RWPE2 (cell line): Measurements from ENCODE around the gene DCTD.

ENCODE experiments used
- ATAC-seq: fragments of 200-7000 bp; cut with Tn5 transposase; 3 replicates; pipeline ENCODE4 v1.9.1; 2021; ENCODE audit warnings: low read depth
- DNase-seq: peaks from one replicate; pipeline ENCODE4 v3.0.0-alpha.2; 2020; ENCODE audit warnings: low spot score
- H3K27ac ChIP-seq: fragments of 450-650 bp; 2 replicates; pipeline ENCODE4 v1.5.1; 2017; ENCODE audit warnings: mild to moderate bottlenecking; ENCODE audit not compliant: poor library complexity, severe bottlenecking
- H3K27me3 ChIP-seq: fragments of 250-450 bp; sonication (Bioruptor Pico); 2 replicates; pipeline ENCODE4 v1.5.1; 2021; ENCODE audit warnings: mild to moderate bottlenecking, moderate library complexity; ENCODE audit not compliant: insufficient read depth, poor library complexity, severe bottlenecking
- H3K36me3 ChIP-seq: fragments of 250-450 bp; sonication (Bioruptor Pico); 2 replicates; pipeline ENCODE4 v1.5.1; 2020; ENCODE audit warnings: low read depth, mild to moderate bottlenecking, moderate library complexity
- H3K4me1 ChIP-seq: fragments of 250-450 bp; sonication (Bioruptor Pico); 2 replicates; pipeline ENCODE4 v1.5.1; 2021; ENCODE audit warnings: mild to moderate bottlenecking, moderate library complexity; ENCODE audit not compliant: insufficient read depth, poor library complexity, severe bottlenecking
- H3K4me3 ChIP-seq: fragments of 250-450 bp; sonication (Bioruptor Pico); 2 replicates; pipeline ENCODE4 v1.5.1; 2021; ENCODE audit warnings: mild to moderate bottlenecking, moderate library complexity; ENCODE audit not compliant: severe bottlenecking
- H3K9me3 ChIP-seq: fragments of 250-450 bp; sonication (Bioruptor Pico); 2 replicates; pipeline ENCODE4 v1.5.1; 2021; ENCODE audit warnings: mild to moderate bottlenecking, moderate library complexity; ENCODE audit not compliant: severe bottlenecking
- CTCF ChIP-seq: fragments of 450-650 bp; IDR thresholded peaks from one replicate; pipeline ENCODE4 v1.5.1; 2017; ENCODE audit warnings: mild to moderate bottlenecking, moderate library complexity; ENCODE audit not compliant: poor library complexity, severe bottlenecking

The DCTD gene

DNA sequence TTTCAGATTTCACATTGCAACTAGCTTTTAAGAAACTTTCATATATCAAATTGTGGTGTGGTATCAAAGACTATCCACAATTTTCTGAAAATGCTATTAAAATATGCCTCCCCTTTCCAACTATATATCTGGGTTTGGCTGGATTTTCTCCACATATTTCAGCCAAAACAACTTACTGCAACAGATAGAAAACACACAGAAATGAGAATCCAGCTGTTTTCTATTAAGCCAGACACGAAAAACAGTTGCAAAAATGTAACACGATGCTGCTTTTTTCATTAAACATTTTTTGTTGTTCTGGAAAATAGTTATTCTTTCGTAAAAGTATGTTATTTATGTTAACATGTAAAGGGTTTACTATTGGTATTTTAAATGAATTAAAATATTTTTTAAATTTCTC, 33.1 kb downstream of the DCTD start:
- DNase-seq (no peak), ATAC-seq (no peak)
- Histone ChIP-seq H3K27ac (no peak overlapping the region), H3K4me1 (no peaks in the 10 kb centered on the region), H3K27me3 (no peaks in the 10 kb centered on the region), H3K9me3 (peaks cover 2% of the 10 kb centered on the region), H3K36me3 (peaks cover 37% of the 10 kb centered on the region), H3K4me3 (no peak overlapping the region)
- no peak for TF ChIP-seq CTCF

DNA sequence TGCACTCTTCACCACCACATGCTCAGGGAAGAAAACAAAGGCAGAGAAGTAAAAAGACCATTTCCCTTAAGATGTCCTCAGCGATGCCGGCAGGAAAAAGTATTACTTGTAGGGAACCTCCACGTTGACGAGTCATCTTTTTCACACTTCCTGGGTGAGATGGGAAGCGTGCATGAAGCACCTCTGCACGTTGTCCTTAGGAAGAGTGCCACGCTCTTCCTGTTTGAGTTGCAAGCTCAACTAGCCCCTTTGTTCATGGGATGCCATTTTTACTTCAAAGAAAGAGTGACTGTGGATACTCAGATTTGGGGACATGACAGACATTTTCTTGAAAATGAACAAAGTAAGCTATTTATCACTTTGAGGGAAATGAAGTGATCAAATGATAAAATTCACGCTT, 33.8 kb downstream of the DCTD start:
- Histone ChIP-seq H3K4me1 (no peaks in the 10 kb centered on the region), H3K36me3 (peaks cover 32% of the 10 kb centered on the region), H3K27me3 (no peaks in the 10 kb centered on the region), H3K9me3 (peaks cover 2% of the 10 kb centered on the region), H3K4me3 (no peak overlapping the region), H3K27ac (no peak overlapping the region)
- TF ChIP-seq CTCF, result no peak
- DNase-seq, result no peak
- no peak for ATAC-seq

DNA sequence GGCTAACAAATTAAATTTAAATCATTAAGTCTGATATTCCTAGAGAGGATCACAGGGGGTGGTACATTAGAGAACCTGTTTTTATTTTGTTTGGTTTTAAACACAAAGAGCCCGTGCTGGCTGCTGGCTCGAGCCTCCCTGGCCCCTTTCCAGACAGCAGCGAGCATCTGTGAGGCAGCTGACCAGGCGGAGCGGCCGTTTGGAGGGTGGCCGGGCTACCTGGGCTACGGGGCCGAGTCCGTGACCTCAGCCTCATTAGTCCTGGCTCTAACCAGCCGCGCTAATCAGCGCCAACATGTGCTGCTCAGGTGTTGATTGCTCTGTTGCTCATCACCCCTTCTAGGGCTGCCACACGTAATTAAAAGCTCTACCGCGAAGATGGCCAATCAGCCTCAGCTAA, 35.3 kb downstream of the DCTD start:
- H3K4me1 ChIP-seq, result no peaks in the 10 kb centered on the region
- ATAC-seq, result no peak
- no peak overlapping the region for H3K27ac ChIP-seq

GRCh38 chr4:182880387-182881356, 36.5 kb downstream of the DCTD start:
- no peak overlapping the region for H3K27ac ChIP-seq
- no peaks in the 10 kb centered on the region for H3K4me1 ChIP-seq
- no peak overlapping the region for H3K4me3 ChIP-seq
- peaks cover 23% of the 10 kb centered on the region for H3K36me3 ChIP-seq
- ATAC-seq (peak; percentile 62), DNase-seq (no peak)
- TF ChIP-seq CTCF, result no peak
- H3K27me3 ChIP-seq, result no peaks in the 10 kb centered on the region
- H3K9me3 ChIP-seq, result peaks cover 2% of the 10 kb centered on the region

More for the DNA sequence above, 35.3 kb downstream of the DCTD start:
- Histone ChIP-seq H3K36me3 (peaks cover 28% of the 10 kb centered on the region), H3K9me3 (peaks cover 2% of the 10 kb centered on the region), H3K27me3 (no peaks in the 10 kb centered on the region), H3K4me3 (no peak overlapping the region)
- no peak for DNase-seq
- TF ChIP-seq CTCF, result no peak

DNA sequence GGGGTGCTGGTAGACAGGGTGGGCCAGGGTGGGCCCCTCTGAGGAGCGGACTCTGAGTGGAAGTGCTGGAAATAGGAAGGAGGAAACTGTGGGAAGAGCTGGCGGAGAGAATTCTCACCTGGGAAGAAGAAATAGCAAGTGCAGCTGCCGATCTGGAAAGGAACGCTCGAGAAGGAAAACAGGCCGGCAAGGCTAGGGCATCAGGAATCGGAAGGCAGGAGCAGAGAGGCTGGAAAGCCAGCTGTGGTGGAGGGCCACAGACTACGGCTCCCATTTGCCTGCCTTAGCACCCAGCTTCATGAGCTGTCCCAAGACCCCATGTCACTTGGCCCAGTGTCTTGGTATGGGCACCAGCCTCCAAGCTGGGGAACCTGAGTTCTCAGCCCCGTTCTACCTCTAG, 37.3 kb downstream of the DCTD start:
- DNase-seq (no peak), ATAC-seq (no peak)
- peaks cover 2% of the 10 kb centered on the region for H3K9me3 ChIP-seq
- H3K4me1 ChIP-seq, result no peaks in the 10 kb centered on the region
- peaks cover 15% of the 10 kb centered on the region for H3K36me3 ChIP-seq
- no peaks in the 10 kb centered on the region for H3K27me3 ChIP-seq
- no peak for TF ChIP-seq CTCF
- no peak overlapping the region for H3K27ac ChIP-seq
- no peak overlapping the region for H3K4me3 ChIP-seq
